Activated T-cell treated with anti-CD3 and anti-CD28 coated beads, Interleukin-2, amount 50 U/mL, for 4 hours (primary cell): ENCODE measurements around the gene LHX5. TPM values are rescaled to one million over a fixed set of nuclear protein-coding genes. Genes with fewer than 3 reads are reported as not detected.

ENCODE experiments used
- total RNA-seq, 3 donors: library from RNA; stranded (reverse); gene quantifications; one replicate each; pipeline ENCODE4 v1.2.1, GENCODE V29; 2021

LHX5 gene
- total RNA-seq, 3 donors from 2014 or later: not detected

Other genes with a start within 250 kb of the LHX5 start
- gene SLC8B1, start 136.8 kb downstream of the LHX5 start, total RNA-seq: 10 to 100 TPM; 12.4 to 14.7 (median 13.6) TPM
- 10 to 100 TPM; 22.9 to 25.3 (median 24.2) TPM for gene PLBD2, start 113.3 kb downstream of the LHX5 start, total RNA-seq
- under 1 TPM in 1 of 3 donors, not detected in 2; 0.18 TPM for gene SDS, start 68.0 kb downstream of the LHX5 start, total RNA-seq
- gene SDSL, start 49.5 kb downstream of the LHX5 start, total RNA-seq: under 1 TPM in 1 of 3 donors, not detected in 2; 0.46 TPM